CD14-positive monocyte (primary cell): ENCODE measurements around the gene KCNN3. TPM values are rescaled to one million over a fixed set of nuclear protein-coding genes. Genes with fewer than 3 reads are reported as not detected.
A peak's percentile ranks its signal among the peaks of the same experiment; 100 is the strongest.

Experiments
- DNase-seq, 3 donors: peaks; one replicate each; pipeline ENCODE4 v3.0.0-alpha.2; 2011 to 2022
- H2AFZ ChIP-seq: 2 replicates; pipeline ENCODE4 v1.6.0; 2012; ENCODE audit warnings: mild to moderate bottlenecking, low read depth, low read length, inconsistent platforms; ENCODE audit not compliant: insufficient read depth, poor library complexity, severe bottlenecking
- H3K27ac ChIP-seq, 2 donors: 1 replicate in 1 of 2; 2 replicates in 1 of 2; pipeline ENCODE4 v1.5.1; 2012 to 2013; ENCODE audit warnings: low read length in 2 of 2, control low read depth in 1 of 2, inconsistent platforms in 1 of 2, low read depth in 1 of 2, mild to moderate bottlenecking in 1 of 2
- H3K27me3 ChIP-seq, 2 donors: one replicate each; pipeline versions ENCODE4 v1.6.0 to v1.6.1; 2011 to 2013; ENCODE audit warnings: low read length in 2 of 2; ENCODE audit not compliant: control insufficient read depth in 2 of 2, insufficient read depth in 2 of 2
- H3K36me3 ChIP-seq, 2 donors: replicated peaks in 1 of 2; 1 replicate in 1 of 2; 2 replicates in 1 of 2; pipeline versions ENCODE4 v1.5.1 to v1.6.1; 2012 to 2013; ENCODE audit warnings: low read length in 2 of 2, control low read depth in 1 of 2, inconsistent platforms in 1 of 2, mild to moderate bottlenecking in 1 of 2; ENCODE audit not compliant: insufficient read depth in 2 of 2, control insufficient read depth in 1 of 2
- H3K4me1 ChIP-seq, 2 donors: 1 replicate in 1 of 2; 2 replicates in 1 of 2; pipeline versions ENCODE4 v1.5.1 to v1.6.1; 2012 to 2013; ENCODE audit warnings: low read length in 2 of 2, control low read depth in 1 of 2, inconsistent platforms in 1 of 2, mild to moderate bottlenecking in 1 of 2, moderate library complexity in 1 of 2; ENCODE audit not compliant: insufficient read depth in 2 of 2, control insufficient read depth in 1 of 2
- H3K4me2 ChIP-seq: replicated peaks from 2 replicates; pipeline ENCODE3; 2012; ENCODE audit warnings: low read length, moderate library complexity, mild to moderate bottlenecking; ENCODE audit not compliant: poor library complexity, severe bottlenecking; ENCODE audit errors: extremely low read depth
- H3K4me3 ChIP-seq, 3 experiments: fragments of 200-600 bp in 1 of 3; sonication (generic) in 1 of 3; replicated peaks in 1 of 3; 1 replicate in 2 of 3; 2 replicates in 1 of 3; pipeline ENCODE4 v1.5.1; 2011 to 2013; ENCODE audit warnings: low read length in 3 of 3, mild to moderate bottlenecking in 3 of 3, control low read depth in 2 of 3, low read depth in 2 of 3, inconsistent platforms in 1 of 3, moderate library complexity in 1 of 3
- H3K79me2 ChIP-seq: 2 replicates; pipeline ENCODE4 v1.6.0; 2012; ENCODE audit warnings: mild to moderate bottlenecking, control low read depth, inconsistent platforms, low read length, moderate library complexity; ENCODE audit not compliant: insufficient read depth
- H3K9ac ChIP-seq: 2 replicates; pipeline ENCODE4 v1.6.0; 2017; ENCODE audit warnings: low read length, mild to moderate bottlenecking; ENCODE audit not compliant: insufficient read depth, poor library complexity, severe bottlenecking
- H3K9me3 ChIP-seq, 2 donors: replicated peaks in 1 of 2; 1 replicate in 1 of 2; 2 replicates in 1 of 2; pipeline versions ENCODE4 v1.5.1 to v1.6.1; 2012 to 2013; ENCODE audit warnings: low read length in 2 of 2, control low read depth in 1 of 2; ENCODE audit not compliant: control insufficient read depth in 1 of 2, insufficient read depth in 1 of 2
- H4K20me1 ChIP-seq: 2 replicates; pipeline ENCODE4 v1.6.0; 2012; ENCODE audit warnings: mild to moderate bottlenecking, low read length, control low read depth, moderate library complexity; ENCODE audit not compliant: insufficient read depth
- H3K27ac Mint-ChIP-seq, 7 donors: one replicate each; pipeline ENCODE4 v1.8.0; 2020; ENCODE audit warnings: mild to moderate bottlenecking in 7 of 7, mixed read lengths in 7 of 7, moderate library complexity in 6 of 7, inconsistent platforms in 2 of 7
- H3K27me3 Mint-ChIP-seq, 3 donors: one replicate each; pipeline ENCODE4 v1.8.0; 2021 to 2022; ENCODE audit warnings: low read depth in 3 of 3, mild to moderate bottlenecking in 3 of 3, mixed read lengths in 3 of 3, moderate library complexity in 3 of 3, inconsistent platforms in 1 of 3
- H3K36me3 Mint-ChIP-seq, 2 donors: one replicate each; pipeline ENCODE4 v1.8.0; 2020; ENCODE audit warnings: mixed read lengths in 2 of 2, inconsistent platforms in 1 of 2, mild to moderate bottlenecking in 1 of 2
- H3K4me1 Mint-ChIP-seq: one replicate; pipeline ENCODE4 v1.8.0; 2020; ENCODE audit warnings: mild to moderate bottlenecking, mixed read lengths
- H3K4me3 Mint-ChIP-seq, 2 donors: one replicate each; pipeline ENCODE4 v1.8.0; 2020; ENCODE audit warnings: mild to moderate bottlenecking in 2 of 2, mixed read lengths in 2 of 2, moderate library complexity in 1 of 2
- H3K9me3 Mint-ChIP-seq, 7 donors: one replicate each; pipeline ENCODE4 v1.8.0; 2020 to 2022; ENCODE audit warnings: mixed read lengths in 7 of 7, mild to moderate bottlenecking in 6 of 7, moderate library complexity in 6 of 7, inconsistent platforms in 2 of 7
- WGBS: methylation state at CpG from one replicate; pipeline ENCODE4 v1.1.5; 2013; ENCODE audit warnings: missing lambda C conversion rate; ENCODE audit not compliant: insufficient coverage; 5-methylcytosine and 5-hydroxymethylcytosine counted together
- intact Hi-C, 2 donors: fragments of 100-400 bp; cut with micrococcal nuclease; formaldehyde crosslinking; loops; one replicate each; pipeline versions ENCODE4 v1.15.0 to v1.15.1; 2023
- polyA plus RNA-seq, 3 donors: library from polyadenylated mRNA; depleted of rRNA in 1 of 3; unstranded in 2 of 3; stranded (reverse) in 1 of 3; fragments of 300-500 nt in 2 of 3; fragments of >200 nt in 1 of 3; fragmentation: Illumina TruSeq in 2 of 3; gene quantifications; 1 replicate in 2 of 3; 2 replicates in 1 of 3; pipeline ENCODE4 v1.2.3, GENCODE V29; 2012 to 2021
- TF ChIP-seq, protein P1 (sequence below): fragments of 200-600 bp; IDR thresholded peaks from one replicate; pipeline ENCODE4 v1.8.0; 2022; ENCODE audit warnings: antibody characterized with exemption, mild to moderate bottlenecking

The KCNN3 gene
- polyA plus RNA-seq, 3 donors = not detected

DNA sequence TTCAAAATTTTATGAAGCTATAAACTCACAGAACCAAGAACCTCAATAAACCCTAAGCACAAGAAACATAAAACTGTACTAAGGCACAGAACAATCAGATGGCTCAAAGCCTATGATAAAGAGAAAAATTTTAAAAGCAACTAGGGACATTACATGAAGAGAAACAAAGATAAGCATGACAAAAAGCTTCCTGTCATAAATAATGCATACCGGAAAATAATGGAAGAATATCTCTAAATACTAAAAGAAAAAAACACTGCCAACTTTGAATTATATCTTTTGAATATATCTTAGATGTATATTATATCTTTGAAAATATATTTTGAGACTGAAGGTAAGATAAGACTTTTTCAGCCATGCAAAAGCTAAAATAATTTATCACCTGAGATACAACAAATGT lies 21.4 kb upstream of the KCNN3 start:
- Mint-ChIP-seq H3K9me3 (peaks cover 0 to 2% (median 0%) of the 10 kb centered on the region in 7 donors), H3K27ac (no peak overlapping the region), H3K27me3 (peaks cover 0 to 5% (median 3%) of the 10 kb centered on the region in 3 donors), H3K36me3 (no peaks in the 10 kb centered on the region), H3K4me3 (no peak overlapping the region), H3K4me1 (no peaks in the 10 kb centered on the region)
- H3K4me1 ChIP-seq = no peaks in the 10 kb centered on the region
- no peak overlapping the region for H3K4me2 ChIP-seq
- no peak overlapping the region for H3K27ac ChIP-seq
- no peak overlapping the region for H2AFZ ChIP-seq
- DNase-seq = no peak
- no peaks in the 10 kb centered on the region for H3K36me3 ChIP-seq
- H3K79me2 ChIP-seq = no peaks in the 10 kb centered on the region
- intact Hi-C loops = no loop called here
- TF ChIP-seq, protein P1, sequence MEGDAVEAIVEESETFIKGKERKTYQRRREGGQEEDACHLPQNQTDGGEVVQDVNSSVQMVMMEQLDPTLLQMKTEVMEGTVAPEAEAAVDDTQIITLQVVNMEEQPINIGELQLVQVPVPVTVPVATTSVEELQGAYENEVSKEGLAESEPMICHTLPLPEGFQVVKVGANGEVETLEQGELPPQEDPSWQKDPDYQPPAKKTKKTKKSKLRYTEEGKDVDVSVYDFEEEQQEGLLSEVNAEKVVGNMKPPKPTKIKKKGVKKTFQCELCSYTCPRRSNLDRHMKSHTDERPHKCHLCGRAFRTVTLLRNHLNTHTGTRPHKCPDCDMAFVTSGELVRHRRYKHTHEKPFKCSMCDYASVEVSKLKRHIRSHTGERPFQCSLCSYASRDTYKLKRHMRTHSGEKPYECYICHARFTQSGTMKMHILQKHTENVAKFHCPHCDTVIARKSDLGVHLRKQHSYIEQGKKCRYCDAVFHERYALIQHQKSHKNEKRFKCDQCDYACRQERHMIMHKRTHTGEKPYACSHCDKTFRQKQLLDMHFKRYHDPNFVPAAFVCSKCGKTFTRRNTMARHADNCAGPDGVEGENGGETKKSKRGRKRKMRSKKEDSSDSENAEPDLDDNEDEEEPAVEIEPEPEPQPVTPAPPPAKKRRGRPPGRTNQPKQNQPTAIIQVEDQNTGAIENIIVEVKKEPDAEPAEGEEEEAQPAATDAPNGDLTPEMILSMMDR = no peak
- no peak overlapping the region for H3K9ac ChIP-seq
- no peaks in the 10 kb centered on the region for H3K9me3 ChIP-seq
- H3K4me3 ChIP-seq = no peak overlapping the region
- WGBS = no CpG with 5 or more reads among the region's 1 CpG
- H4K20me1 ChIP-seq = no peaks in the 10 kb centered on the region
- H3K27me3 ChIP-seq = no peaks in the 10 kb centered on the region

DNA sequence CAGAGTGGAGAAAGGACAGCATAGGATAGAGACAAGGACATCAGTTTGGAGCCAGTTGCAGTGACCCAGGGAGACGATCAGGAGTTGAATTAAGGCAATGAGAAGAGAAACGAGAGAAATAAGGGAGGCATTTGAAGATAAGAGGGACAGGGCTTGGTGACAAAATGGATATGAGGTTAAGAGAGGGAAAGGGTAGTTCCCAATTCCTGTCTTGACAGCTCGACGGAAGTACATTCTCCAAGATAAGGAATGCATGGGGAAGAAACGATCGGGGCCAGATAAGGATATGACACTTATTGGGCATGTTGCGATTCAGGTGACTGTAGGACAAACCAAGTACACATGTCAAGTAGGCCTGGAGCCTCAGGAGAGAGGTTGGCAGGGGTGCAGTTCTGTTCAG lies 18.7 kb upstream of the KCNN3 start:
- Histone ChIP-seq H3K27me3 (peaks cover 0 to 2% of the 10 kb centered on the region in 2 donors), H3K9ac (no peak overlapping the region), H2AFZ (no peak overlapping the region), H3K27ac (no peak overlapping the region), H3K36me3 (no peaks in the 10 kb centered on the region), H3K4me2 (no peak overlapping the region), H4K20me1 (no peaks in the 10 kb centered on the region), H3K4me1 (no peaks in the 10 kb centered on the region), H3K79me2 (no peaks in the 10 kb centered on the region), H3K4me3 (no peak overlapping the region), H3K9me3 (no peaks in the 10 kb centered on the region)
- Mint-ChIP-seq H3K9me3 (peaks cover 0 to 2% (median 0%) of the 10 kb centered on the region in 7 donors), H3K4me3 (no peak overlapping the region), H3K4me1 (no peaks in the 10 kb centered on the region), H3K27me3 (peaks cover 3 to 8% (median 5%) of the 10 kb centered on the region in 3 donors), H3K27ac (peak overlapping the region in 1 of 7 donors; percentile 8), H3K36me3 (no peaks in the 10 kb centered on the region)
- 93% methylated on average over 7 of the region's 7 CpGs for WGBS
- DNase-seq = no peak
- intact Hi-C loops = loop anchor here in 1 of 2 donors (10.0 kb wide), 2 partner anchors 124 to 404 kb away; no protein-coding TSS in a partner anchor
- TF ChIP-seq, protein P1 = no peak
